HG03280 (cell line): ENCODE data around the gene MCF2L.

Experiments used
- ATAC-seq: cut with Tn5 transposase; IDR thresholded peaks from one replicate; pipeline ENCODE4 v1.9.1; 2021; ENCODE audit warnings: mild to moderate bottlenecking, moderate library complexity; ENCODE audit not compliant: unreplicated experiment

MCF2L gene

GRCh38 chr13:113117911-113118260 lies 148.9 kb downstream of the MCF2L start:
- no peak for ATAC-seq

GRCh38 chr13:113118261-113119021 lies 149.4 kb downstream of the MCF2L start:
- ATAC-seq: no peak

GRCh38 chr13:113119166-113119821 lies 150.3 kb downstream of the MCF2L start:
- no peak for ATAC-seq

DNA sequence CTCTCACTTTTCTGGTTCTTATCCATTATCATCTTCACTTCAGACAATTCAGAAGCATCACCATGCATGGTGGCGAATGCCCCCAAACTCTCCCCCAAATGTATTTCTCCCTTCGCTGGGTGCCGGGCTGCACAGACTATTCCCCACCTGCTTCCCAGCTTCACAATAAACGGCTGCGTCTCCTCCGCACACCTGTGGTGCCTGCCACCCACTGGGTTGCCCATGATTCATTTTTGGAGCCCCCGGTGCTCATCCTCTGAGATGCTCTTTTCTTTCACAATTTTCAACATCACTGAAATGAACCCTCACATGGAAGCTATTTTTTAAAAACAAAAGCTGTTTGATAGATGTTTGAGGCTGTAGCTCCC lies 150.8 kb downstream of the MCF2L start:
- no peak for ATAC-seq

DNA sequence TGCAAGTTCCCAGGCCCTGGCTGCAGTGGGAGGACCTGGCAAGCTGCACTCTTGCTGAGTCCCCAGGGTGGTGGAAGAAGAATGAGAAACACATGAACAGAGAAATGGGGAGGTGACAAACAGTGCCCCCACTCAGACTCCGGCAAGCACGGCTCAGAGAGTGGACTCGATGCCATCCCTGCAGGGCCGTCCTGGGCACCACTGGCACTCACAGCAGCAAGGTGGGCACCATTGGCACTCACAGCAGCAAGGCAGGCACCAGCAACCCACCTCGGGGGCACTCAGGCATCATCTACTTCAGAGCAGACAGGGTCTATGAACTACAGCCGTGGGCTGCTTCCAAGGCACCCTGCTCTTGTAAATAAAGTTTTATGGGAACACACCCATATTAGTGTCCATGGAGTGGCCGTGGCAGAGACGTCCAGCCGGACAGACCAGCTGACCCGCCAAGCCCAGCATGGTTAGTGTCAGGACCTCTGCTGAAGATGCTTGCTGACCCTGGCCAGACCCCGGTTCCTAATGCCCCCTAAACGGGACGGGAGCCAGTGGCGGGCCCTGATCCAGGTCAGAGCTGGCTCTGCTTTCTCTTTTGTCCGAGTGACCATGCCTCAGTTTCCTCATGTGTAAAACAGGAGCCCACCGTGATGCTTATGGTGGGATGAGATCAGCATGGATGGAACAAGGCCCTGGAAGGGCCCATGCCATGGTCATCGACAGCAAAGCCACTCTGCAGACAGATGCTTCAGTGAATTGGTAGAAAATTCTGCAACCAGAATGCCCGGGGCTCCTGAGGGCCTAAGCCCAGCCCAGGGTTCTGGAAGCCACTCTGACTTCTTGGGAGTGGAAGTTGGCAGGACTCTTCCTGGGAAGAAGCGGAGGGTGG lies 151.5 kb downstream of the MCF2L start:
- no peak for ATAC-seq

DNA sequence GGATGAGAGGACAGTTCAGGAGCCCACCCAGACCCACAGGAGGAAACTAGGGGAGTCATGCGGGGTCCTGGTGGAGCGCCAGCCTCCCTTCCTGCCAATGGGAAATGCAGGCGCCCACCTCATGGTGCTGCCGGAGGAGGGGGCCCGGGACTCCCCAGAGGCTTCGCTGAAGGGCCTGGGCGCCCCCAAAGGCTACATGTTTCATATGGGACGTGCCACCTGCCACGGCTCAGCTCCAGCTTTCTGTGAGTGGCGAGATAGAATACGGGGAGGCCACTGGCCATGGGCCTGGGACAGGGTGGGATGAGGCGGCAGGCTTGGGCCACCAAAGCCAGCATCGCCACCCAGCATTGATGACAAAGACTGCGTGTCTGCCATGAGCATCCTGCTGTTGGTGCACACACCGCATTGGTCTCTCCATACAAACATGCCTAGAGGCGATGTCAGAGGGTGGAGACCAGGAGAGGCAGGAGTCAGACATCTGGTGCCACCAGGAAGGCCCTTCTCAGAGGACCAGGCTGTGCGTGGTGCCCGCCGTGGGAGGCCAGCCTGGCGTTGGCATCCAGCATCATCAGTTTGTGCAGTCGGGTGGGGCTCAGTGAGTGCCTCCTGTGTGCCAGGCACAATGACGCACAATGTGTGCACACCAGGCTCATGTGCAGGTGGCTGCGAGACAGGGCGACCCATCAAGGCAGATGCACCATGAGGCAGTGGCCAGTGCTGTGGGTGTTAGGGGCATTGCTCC lies 152.3 kb downstream of the MCF2L start:
- no peak for ATAC-seq

DNA sequence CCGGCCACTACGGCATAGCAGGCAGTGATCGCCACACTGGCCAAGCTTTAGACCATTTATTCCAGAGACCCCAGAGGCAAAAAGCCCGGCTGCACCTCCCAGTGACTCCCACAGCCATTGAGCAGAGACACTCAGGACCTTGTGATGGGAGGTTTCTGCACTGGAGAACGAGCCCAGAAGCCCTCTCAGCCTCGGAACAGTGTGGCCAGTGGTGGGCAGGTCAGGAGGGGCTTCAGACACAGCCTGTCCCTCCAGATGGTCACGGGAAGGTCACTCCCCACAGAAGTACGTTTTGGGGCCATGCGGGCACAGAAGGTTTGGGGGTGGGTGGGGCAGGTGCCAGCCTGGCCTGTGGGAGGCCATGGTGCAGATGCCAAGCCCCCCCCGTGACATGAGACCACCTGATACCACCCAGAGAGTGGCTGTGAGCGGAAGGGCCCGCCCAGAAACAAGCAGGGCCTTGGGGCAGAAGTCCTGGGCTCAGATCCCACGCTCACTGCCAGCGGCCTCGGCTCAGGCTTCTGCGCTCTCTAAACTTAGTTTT lies 153.0 kb downstream of the MCF2L start:
- no peak for ATAC-seq

DNA sequence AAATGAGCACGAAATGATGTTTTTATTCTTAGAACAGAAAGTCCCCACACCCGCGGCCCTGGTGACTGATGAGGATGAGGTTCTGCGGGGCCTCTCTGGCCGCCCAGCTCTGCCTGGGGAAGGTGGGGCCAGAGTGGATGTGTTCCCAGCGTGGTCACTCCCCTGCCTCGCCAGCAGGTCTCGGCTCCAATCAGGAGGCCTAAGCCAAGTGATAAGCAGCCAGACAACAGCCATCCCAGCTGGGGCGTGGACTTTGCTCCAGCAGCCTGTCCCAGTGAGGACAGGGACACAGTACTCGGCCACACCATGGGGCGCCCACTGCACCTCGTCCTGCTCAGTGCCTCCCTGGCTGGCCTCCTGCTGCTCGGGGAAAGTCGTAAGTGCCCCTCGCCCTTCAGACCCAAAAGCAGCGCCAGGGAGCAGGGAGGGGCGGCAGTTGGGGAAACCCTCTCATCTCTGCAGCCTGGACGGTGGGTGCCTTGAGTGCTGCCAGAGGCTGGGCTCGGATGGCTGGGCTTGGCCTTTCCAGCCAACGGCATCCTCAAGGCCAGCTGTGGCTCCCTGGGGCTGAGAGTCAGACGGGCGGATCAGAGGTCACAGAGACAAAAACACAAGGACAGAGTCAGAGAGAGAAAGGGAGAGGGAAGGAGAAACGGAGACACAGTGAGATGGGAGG lies 153.7 kb downstream of the MCF2L start, which contains the start of gene F10:
Gene F10, plus strand, starts transcription at position 250 of the 676 bp plus-strand sequence. Its CDS starts 57 bp downstream, at position 307.
- no peak for ATAC-seq

- ATAC-seq: no peak
These were observed 154.5 kb downstream of the MCF2L start for GRCh38 chr13:113123226-113124201.

- ATAC-seq: no peak
These were observed 155.4 kb downstream of the MCF2L start for GRCh38 chr13:113124211-113124970.

DNA sequence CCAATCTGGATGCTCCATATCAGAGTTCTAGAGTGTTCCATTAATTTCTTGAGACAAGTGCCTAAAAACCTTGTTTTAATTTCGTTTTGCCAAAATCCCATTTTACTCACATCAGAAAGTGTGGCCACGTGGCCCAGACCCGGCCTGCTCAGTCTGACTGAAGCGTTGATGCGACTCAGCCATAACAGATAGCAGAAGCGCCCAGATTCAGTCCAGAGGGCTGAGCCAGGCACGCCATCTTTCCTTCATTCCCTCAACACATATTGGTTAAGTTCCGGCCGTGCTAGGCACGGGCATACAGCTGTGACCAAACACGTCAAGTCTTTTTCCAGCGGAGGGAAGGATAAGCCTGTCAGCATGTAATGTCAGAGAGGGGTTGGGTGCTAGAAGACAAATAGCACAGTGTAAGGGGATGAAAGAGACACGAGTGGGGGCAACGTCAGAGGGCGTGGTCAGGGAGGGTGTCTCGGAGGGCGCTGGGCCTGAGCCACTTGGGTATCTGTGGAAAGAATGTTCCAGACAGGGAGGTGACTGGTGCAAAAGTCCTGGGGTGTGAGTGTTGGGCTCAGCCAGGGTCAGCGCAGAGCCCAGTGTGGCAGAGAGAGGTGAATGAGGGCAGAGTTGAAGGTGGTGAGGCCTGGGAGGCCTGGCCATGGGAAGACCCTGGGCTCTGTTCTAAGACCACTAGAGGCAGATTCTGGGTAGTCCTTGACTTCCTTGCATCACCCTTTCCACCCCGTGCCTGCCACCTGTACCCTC lies 156.7 kb downstream of the MCF2L start:
- no peak for ATAC-seq

GRCh38 chr13:113126265-113127150 lies 157.5 kb downstream of the MCF2L start:
- ATAC-seq: no peak

- no peak for ATAC-seq
These were observed 160.5 kb downstream of the MCF2L start for GRCh38 chr13:113129480-113129879.

- ATAC-seq: no peak
These were observed 161.1 kb downstream of the MCF2L start for GRCh38 chr13:113129921-113130750.

GRCh38 chr13:113135281-113135760 lies 166.3 kb downstream of the MCF2L start:
- ATAC-seq: no peak
